Glutamatergic neuron (in vitro differentiated cells): ENCODE results near the gene MAEA. TPM values are rescaled to one million over a fixed set of nuclear protein-coding genes. Genes with fewer than 3 reads are reported as not detected.
"Not testable (repeated sequence)": the region's sequence is repeated elsewhere in the genome, so short reads cannot be mapped to it uniquely, and the experiment has no call there.

Experiments used
- DNase-seq: peaks from one replicate; pipeline ENCODE4 v3.0.0; 2022
- H3K27ac Mint-ChIP-seq: one replicate; pipeline ENCODE4 v1.8.0; 2020; ENCODE audit warnings: mild to moderate bottlenecking, mixed read lengths, inconsistent platforms; ENCODE audit not compliant: unreplicated experiment
- H3K27me3 Mint-ChIP-seq: one replicate; pipeline ENCODE4 v1.8.0; 2020; ENCODE audit warnings: mild to moderate bottlenecking, moderate library complexity, mixed read lengths, inconsistent platforms; ENCODE audit not compliant: unreplicated experiment
- H3K36me3 Mint-ChIP-seq: one replicate; pipeline ENCODE4 v1.8.0; 2020; ENCODE audit warnings: mild to moderate bottlenecking, mixed read lengths, inconsistent platforms; ENCODE audit not compliant: unreplicated experiment
- H3K4me1 Mint-ChIP-seq: one replicate; pipeline ENCODE4 v1.8.0; 2020; ENCODE audit warnings: mild to moderate bottlenecking, low read depth, mixed read lengths, inconsistent platforms; ENCODE audit not compliant: unreplicated experiment
- H3K4me3 Mint-ChIP-seq: one replicate; pipeline ENCODE4 v1.8.0; 2020; ENCODE audit warnings: mild to moderate bottlenecking, mixed read lengths, inconsistent platforms; ENCODE audit not compliant: unreplicated experiment
- H3K9me3 Mint-ChIP-seq: one replicate; pipeline ENCODE4 v1.8.0; 2020; ENCODE audit warnings: mild to moderate bottlenecking, moderate library complexity, mixed read lengths, inconsistent platforms; ENCODE audit not compliant: unreplicated experiment
- total RNA-seq: library from RNA; stranded (reverse); fragmentation: NEBNext Ultra II Directional; extraction: Animal tissue kit (Norgen Biotek cat#: 25700); gene quantifications from one replicate; pipeline ENCODE4 v1.2.1, GENCODE V29; 2021; ENCODE audit not compliant: unreplicated experiment
- TF ChIP-seq, protein P1 (sequence below): fragments of 200-600 bp; sonication (generic); IDR thresholded peaks from one replicate; pipeline ENCODE4 v1.5.0; 2021; ENCODE audit not compliant: partially characterized antibody, unreplicated experiment

The MAEA gene
- total RNA-seq, 1 donor from 2014 or later = 77.2 TPM

DNA sequence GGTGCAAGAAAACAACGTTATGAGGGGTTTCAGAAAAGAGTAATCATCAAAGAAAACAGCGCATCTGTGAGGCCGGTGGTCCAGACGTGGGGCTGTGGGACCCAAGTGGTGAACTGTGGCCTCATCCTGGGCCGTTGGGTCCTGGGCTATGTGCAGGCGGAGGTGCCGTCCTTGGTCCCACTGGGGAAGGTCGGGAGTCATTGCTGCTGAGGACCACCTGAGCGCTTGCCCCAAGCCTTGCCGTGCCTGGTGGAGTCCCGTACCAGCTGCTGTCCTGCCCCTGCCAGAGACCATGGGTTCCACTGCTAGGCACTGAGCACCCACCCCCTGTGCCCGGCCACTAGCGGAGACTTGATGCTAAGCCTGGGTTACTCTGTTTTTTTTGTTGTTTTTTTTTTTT is 31.8 kb downstream of the MAEA start:
- H3K4me3 Mint-ChIP-seq = no peak overlapping the region

DNA sequence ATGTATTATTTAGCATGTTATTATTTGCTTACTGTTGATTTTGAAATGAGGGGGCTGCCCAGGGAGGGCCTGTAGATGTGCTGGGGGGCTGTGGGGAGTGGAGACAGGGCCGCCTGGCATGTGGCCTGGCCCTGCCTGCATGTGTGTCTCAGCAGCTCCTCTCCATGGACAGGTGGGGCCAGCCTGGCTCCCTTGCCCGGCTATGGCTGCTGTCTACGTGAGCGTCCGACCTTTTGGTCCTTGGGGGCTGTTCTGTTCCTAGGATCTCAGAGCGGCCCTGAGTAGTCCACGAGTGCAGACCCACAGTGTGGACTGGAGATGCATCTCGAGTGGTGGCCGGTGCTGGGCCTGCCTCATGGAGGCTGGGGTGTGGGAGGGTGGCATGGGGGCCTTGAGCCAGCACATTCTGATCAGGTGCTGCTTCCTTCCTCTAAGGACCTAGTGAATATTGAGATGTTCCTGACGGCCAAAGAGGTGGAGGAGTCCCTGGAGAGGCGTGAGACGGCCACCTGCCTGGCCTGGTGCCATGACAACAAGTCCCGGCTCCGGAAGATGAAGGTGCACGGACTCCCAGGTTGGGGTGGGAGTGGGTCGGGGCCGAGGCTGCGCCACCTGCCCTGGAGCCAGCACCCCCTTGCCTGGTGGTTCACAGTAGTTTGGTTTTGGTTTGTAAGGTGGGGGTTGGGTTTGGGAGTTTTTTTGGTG is 32.4 kb downstream of the MAEA start:
- Mint-ChIP-seq H3K36me3 (peaks cover 19% of the 10 kb centered on the region), H3K27ac (no peak overlapping the region), H3K4me1 (no peaks in the 10 kb centered on the region), H3K4me3 (no peak overlapping the region), H3K9me3 (peaks cover 6% of the 10 kb centered on the region), H3K27me3 (peaks cover 7% of the 10 kb centered on the region)
- no peak for DNase-seq
- TF ChIP-seq, protein P1, sequence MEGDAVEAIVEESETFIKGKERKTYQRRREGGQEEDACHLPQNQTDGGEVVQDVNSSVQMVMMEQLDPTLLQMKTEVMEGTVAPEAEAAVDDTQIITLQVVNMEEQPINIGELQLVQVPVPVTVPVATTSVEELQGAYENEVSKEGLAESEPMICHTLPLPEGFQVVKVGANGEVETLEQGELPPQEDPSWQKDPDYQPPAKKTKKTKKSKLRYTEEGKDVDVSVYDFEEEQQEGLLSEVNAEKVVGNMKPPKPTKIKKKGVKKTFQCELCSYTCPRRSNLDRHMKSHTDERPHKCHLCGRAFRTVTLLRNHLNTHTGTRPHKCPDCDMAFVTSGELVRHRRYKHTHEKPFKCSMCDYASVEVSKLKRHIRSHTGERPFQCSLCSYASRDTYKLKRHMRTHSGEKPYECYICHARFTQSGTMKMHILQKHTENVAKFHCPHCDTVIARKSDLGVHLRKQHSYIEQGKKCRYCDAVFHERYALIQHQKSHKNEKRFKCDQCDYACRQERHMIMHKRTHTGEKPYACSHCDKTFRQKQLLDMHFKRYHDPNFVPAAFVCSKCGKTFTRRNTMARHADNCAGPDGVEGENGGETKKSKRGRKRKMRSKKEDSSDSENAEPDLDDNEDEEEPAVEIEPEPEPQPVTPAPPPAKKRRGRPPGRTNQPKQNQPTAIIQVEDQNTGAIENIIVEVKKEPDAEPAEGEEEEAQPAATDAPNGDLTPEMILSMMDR = no peak

More for the DNA sequence above, 31.8 kb downstream of the MAEA start:
- Mint-ChIP-seq H3K27ac (no peak overlapping the region), H3K27me3 (peaks cover 7% of the 10 kb centered on the region), H3K36me3 (peaks cover 19% of the 10 kb centered on the region), H3K9me3 (peaks cover 6% of the 10 kb centered on the region), H3K4me1 (no peaks in the 10 kb centered on the region)
- no peak for DNase-seq
- TF ChIP-seq, protein P1 = no peak

DNA sequence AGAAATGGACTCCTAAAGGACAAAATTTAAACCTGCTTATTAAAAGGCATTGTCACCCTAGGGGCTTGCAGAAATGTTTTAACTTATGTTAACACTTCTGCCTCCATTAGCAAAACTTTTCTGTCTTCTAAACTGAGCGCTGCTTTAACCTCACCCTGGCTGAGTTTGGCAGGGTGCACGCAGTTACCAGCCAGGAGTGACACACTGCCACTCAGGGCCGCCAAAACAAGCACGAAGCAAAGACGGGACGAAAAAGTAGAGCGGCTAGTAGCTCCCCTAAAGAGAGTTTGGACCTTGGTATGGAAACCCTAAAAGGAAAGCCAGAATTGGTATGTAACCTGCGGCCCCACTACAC is 33.6 kb downstream of the MAEA start:
- no peak overlapping the region for H3K4me3 Mint-ChIP-seq
- TF ChIP-seq, protein P1 = no peak
- peaks cover 5% of the 10 kb centered on the region for H3K9me3 Mint-ChIP-seq
- peaks cover 15% of the 10 kb centered on the region for H3K36me3 Mint-ChIP-seq
- DNase-seq = no peak
- peaks cover 7% of the 10 kb centered on the region for H3K27me3 Mint-ChIP-seq
- no peaks in the 10 kb centered on the region for H3K4me1 Mint-ChIP-seq
- H3K27ac Mint-ChIP-seq = no peak overlapping the region

DNA sequence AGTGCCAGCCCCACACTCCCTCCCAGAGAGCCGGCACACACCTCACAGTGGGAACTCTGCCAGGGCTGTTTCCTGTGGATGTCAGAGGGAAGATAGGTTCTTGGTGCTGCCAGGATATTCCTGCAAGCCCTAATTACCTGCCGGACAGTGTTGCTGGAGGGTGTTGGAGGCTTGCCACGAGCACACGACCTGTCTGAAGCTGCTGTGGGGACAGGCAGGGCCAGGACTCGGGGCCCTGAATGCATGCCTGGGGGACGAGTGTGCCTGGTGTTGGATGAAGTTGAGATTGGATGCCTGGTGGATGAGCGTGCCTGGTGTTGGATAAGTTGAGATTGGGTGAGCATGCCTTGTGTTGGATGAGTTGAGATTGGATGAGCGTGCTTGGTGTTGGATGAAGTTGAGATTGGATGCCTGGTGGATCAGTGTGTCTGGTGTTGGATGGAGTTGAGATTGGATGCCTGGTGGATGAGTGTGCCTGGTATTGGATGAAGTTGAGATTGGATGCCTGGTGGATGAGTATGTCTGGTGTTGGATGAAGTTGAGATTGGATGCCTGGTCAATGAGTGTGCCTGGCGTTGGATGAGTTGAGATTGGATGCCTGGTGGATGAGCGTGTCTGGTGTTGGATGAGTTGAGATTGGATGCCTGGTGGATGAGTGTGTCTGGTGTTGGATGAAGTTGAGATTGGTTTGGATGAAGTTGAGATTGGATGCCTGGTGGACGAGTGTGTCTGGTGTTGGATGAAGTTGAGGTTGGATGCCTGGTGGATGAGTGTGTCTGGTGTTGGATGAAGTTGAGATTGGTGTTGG is 34.1 kb downstream of the MAEA start:
- Mint-ChIP-seq H3K9me3 (peaks cover 4% of the 10 kb centered on the region), H3K4me3 (no peak overlapping the region), H3K4me1 (no peaks in the 10 kb centered on the region), H3K36me3 (peaks cover 13% of the 10 kb centered on the region), H3K27ac (no peak overlapping the region), H3K27me3 (peaks cover 7% of the 10 kb centered on the region)
- no peak for DNase-seq
- TF ChIP-seq, protein P1 = no peak

DNA sequence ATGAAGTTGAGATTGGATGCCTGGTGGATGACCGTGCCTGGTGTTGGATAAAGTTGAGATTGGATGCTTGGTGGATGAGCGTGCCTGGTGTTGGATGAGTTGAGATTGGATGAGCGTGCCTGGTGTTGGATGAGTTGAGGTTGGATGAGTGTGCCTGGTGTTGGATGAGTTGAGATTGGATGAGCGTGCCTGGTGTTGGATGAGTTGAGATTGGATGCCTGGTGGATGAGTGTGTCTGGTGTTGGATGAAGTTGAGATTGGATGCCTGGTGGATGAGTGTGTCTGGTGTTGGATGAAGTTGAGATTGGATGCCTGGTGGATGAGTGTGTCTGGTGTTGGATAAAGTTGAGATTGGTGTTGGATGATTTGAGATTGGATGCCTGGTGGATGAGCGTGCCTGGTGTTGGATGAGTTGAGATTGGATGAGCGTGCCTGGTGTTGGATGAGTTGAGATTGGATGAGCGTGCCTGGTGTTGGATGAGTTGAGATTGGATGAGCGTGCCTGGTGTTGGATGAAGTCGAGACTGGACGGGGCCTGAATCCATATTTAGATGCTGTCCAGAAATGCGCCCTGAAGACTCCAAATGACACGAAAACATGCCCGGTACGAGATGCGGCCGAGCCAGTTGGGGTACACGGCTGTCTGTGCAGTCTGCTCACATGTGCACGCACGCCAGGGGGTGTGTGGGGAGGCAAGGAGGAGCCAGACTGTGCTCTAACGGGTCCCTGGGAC is 34.9 kb downstream of the MAEA start:
- not testable (repeated sequence) for H3K27ac Mint-ChIP-seq, H3K27me3 Mint-ChIP-seq, H3K4me1 Mint-ChIP-seq, H3K9me3 Mint-ChIP-seq, DNase-seq, H3K4me3 Mint-ChIP-seq
- peaks cover 13% of the 10 kb centered on the region for H3K36me3 Mint-ChIP-seq
